Panc1 (cell line): Measurements from ENCODE around the gene KYNU.

Source experiments
- POLR2AphosphoS5 ChIP-seq: IDR thresholded peaks from 2 replicates; pipeline ENCODE4 v1.6.1; 2012; ENCODE audit warnings: mild to moderate bottlenecking, low read depth, low read length, moderate library complexity
- SIN3A ChIP-seq: IDR thresholded peaks from 2 replicates; pipeline ENCODE4 v1.6.1; 2012; ENCODE audit warnings: low read depth, mild to moderate bottlenecking, low read length, moderate library complexity, borderline replicate concordance; ENCODE audit not compliant: insufficient read depth
- TCF7L2 ChIP-seq: IDR thresholded peaks from 2 replicates; pipeline ENCODE4 v1.6.1; 2011; ENCODE audit warnings: mild to moderate bottlenecking, low read depth, low read length, inconsistent platforms
- TF ChIP-seq, protein P1 (sequence below): fragments of 450-650 bp; IDR thresholded peaks from 2 replicates; pipeline ENCODE4 v1.5.1; 2017; ENCODE audit warnings: mild to moderate bottlenecking
- TF ChIP-seq, protein P2 (sequence below), 2 experiments: IDR thresholded peaks; 2 replicates each; pipeline ENCODE4 v1.6.1; 2011 to 2012; ENCODE audit warnings: low read depth in 2 of 2, control low read depth in 1 of 2, low read length in 1 of 2, mild to moderate bottlenecking in 1 of 2, moderate library complexity in 1 of 2; ENCODE audit not compliant: insufficient read depth in 1 of 2

DNA sequence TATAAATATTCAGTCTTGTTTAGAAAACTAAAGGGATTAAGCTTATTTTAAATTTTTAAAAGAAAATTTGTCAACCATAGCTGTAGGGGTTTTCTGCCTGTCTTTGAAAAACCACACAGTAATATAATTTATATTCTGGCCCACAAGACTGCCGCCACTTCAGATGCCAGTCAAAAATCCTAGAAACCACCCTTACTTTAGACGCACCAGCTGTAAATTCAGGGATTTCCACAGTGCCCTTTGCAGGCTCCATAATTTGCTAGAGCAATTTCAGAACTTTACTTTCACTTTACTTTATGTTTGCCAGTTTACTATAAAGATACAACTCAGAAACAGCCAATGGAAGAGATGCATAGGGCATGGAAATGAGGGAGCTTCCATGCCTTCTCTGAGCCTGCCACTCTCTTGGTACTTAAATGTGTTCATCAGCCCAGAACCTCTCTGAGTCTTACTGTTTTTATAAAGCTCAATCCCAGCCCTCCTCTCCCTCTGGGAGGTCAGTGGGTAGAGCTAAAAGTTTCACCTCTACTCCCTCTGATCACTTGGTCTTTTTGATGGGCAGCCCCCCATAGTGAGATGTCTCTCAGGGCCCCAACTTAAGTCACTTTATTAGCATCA is 63.3 kb downstream of the KYNU start:
- TF ChIP-seq, protein P1, sequence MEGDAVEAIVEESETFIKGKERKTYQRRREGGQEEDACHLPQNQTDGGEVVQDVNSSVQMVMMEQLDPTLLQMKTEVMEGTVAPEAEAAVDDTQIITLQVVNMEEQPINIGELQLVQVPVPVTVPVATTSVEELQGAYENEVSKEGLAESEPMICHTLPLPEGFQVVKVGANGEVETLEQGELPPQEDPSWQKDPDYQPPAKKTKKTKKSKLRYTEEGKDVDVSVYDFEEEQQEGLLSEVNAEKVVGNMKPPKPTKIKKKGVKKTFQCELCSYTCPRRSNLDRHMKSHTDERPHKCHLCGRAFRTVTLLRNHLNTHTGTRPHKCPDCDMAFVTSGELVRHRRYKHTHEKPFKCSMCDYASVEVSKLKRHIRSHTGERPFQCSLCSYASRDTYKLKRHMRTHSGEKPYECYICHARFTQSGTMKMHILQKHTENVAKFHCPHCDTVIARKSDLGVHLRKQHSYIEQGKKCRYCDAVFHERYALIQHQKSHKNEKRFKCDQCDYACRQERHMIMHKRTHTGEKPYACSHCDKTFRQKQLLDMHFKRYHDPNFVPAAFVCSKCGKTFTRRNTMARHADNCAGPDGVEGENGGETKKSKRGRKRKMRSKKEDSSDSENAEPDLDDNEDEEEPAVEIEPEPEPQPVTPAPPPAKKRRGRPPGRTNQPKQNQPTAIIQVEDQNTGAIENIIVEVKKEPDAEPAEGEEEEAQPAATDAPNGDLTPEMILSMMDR = no peak
- TF ChIP-seq, protein P2, sequence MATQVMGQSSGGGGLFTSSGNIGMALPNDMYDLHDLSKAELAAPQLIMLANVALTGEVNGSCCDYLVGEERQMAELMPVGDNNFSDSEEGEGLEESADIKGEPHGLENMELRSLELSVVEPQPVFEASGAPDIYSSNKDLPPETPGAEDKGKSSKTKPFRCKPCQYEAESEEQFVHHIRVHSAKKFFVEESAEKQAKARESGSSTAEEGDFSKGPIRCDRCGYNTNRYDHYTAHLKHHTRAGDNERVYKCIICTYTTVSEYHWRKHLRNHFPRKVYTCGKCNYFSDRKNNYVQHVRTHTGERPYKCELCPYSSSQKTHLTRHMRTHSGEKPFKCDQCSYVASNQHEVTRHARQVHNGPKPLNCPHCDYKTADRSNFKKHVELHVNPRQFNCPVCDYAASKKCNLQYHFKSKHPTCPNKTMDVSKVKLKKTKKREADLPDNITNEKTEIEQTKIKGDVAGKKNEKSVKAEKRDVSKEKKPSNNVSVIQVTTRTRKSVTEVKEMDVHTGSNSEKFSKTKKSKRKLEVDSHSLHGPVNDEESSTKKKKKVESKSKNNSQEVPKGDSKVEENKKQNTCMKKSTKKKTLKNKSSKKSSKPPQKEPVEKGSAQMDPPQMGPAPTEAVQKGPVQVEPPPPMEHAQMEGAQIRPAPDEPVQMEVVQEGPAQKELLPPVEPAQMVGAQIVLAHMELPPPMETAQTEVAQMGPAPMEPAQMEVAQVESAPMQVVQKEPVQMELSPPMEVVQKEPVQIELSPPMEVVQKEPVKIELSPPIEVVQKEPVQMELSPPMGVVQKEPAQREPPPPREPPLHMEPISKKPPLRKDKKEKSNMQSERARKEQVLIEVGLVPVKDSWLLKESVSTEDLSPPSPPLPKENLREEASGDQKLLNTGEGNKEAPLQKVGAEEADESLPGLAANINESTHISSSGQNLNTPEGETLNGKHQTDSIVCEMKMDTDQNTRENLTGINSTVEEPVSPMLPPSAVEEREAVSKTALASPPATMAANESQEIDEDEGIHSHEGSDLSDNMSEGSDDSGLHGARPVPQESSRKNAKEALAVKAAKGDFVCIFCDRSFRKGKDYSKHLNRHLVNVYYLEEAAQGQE (IDR thresholded peaks at IDR 0.05; ENCODE audit: insufficient read depth in 1 of 2, low read depth in 2 of 2, low read length in 1 of 2) = no peak
- TF ChIP-seq POLR2AphosphoS5 = no peak
- TF ChIP-seq SIN3A = no peak
- TF ChIP-seq TCF7L2 = no peak
